ENCODE results near the gene CNGA2.
"Not testable (repeated sequence)": the region's sequence is repeated elsewhere in the genome, so short reads cannot be mapped to it uniquely, and the experiment has no call there.

CNGA2 gene

GRCh38 chrX:151734446-151734845 lies at the start of gene CNGA2:
Gene CNGA2 (plus strand): TSS chrX:151734746. CDS start chrX:151738484, 3,738 bp downstream.
- DNase-seq: no peak

DNA sequence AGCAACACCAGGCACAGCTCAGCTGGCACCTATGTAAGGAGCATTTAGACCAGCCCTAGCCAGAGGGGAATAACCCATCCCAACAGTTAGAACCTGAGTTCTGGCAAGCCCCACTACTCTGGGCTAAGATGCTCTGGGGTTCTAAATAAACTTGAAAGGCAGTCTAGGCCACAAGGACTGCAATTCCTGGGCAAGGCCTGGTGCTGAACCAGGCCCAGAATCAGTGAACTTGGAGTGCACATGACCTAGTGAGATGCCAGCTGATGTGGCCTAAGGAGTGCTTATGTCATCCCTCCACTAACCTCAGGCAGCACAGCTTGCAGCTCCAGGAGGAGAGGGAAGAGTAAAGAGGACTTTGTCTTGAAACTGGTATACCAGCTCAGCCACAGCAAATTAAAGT lies 46.9 kb upstream of the CNGA2 start:
- DNase-seq: no peak

DNA sequence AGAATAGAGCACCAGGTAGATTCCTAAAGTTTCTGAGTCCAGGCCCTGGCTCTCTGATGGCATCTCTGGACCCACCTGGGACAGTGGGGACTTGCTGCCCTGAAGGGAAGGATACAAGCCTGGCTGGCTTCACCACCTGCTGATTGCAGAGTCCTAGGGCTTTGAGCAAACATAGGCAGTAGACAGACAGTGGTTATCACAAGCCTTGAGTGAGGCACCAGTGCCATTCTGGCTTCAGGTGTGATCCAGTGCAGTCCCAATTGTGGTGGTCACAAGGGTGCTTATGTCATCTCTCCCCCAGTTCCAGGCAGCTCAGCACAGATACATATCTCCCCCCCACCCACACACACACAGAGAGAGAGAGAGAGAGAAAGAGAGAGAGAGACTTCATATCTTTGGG lies 45.9 kb upstream of the CNGA2 start:
- DNase-seq: no peak

- DNase-seq: no peak
These were observed 41.7 kb upstream of the CNGA2 start for GRCh38 chrX:151692825-151693224.

DNA sequence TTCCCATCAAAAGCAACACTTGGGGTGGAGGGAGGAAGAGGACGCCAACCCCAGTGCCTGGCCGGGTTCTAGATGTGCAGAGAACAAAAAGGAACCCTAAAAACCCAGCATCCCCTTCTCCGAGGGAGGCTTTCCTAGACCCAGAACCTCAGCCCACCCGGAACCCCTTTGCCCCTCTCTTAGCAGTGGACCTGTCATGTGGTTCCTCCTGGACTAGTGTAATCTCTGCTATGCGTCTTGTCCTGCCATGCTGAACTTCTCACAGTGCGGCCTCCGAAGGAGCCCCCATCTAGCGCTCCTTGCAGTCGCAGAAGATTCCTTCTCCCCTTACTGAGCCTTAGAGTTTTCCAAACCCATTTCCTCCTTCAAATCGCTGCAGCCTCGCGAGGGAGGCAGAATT lies 40.4 kb upstream of the CNGA2 start:
- DNase-seq: no peak

- no peak for DNase-seq
These were observed 39.6 kb upstream of the CNGA2 start, which contains the start of gene PRRG3 for GRCh38 chrX:151694661-151695582. Gene PRRG3 (plus strand): TSS chrX:151695458. CDS start chrX:151698815, 3,357 bp downstream.

DNA sequence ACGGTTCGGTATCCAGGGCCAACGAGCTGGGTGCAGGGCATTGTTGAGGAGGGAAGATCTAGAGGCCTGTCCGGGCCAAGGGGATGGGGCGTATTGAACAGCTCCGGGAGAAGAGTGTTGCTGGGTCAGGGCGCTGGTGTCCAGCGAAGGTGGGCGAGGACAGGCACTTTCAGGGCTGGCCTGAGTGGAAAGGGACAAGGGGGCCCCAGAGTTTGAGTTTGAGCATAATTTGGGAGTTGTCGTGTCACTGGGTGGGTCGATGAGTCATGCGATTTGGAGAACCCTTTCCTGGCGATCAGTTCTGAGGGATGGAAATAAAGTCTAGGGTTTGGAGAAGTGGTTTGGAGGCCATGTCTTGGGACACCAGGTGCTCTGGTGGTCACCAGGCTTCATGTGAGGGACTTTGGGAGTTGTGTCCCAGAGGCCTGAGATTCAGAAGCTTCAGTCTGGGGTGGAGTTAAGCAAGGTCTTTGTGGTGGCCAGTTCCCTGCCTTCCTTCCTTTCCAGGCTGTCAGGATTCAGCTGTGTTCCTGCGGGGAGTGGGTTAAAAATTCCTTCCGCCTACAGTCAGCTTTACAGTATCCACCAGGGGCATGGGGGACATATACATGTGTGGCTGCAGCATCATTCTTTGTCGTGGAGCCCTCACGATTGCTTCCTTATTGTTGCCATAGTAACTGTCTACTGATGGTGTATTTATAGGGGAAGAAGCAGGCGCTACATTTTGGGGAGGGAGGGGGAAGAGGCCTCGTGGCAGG lies 38.8 kb upstream of the CNGA2 start:
- no peak for DNase-seq

- DNase-seq: not testable (repeated sequence)
These were observed 37.5 kb upstream of the CNGA2 start for GRCh38 chrX:151697082-151697481.

- DNase-seq: no peak
These were observed 37.0 kb upstream of the CNGA2 start for GRCh38 chrX:151697522-151697921.

GRCh38 chrX:151698485-151698884 lies 36.1 kb upstream of the CNGA2 start:
- DNase-seq: no peak

- no peak for DNase-seq
These were observed 34.8 kb upstream of the CNGA2 start for GRCh38 chrX:151699746-151700145.

DNA sequence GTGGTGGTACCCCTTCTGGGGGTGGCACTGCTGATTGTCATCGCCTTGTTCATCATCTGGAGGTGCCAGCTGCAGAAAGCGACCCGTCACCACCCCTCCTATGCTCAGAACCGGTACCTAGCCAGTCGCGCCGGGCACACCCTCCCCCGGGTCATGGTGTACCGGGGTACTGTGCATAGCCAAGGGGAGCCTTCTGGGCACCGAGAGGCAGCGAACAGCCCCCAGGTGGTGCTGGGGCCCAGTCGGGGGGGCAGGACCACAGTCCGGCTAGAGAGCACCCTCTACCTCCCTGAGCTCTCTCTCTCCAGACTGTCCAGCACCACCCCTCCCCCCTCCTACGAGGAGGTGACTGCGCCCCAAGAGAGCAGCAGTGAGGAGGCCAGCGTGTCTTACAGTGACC lies 34.0 kb upstream of the CNGA2 start:
- no peak for DNase-seq

DNA sequence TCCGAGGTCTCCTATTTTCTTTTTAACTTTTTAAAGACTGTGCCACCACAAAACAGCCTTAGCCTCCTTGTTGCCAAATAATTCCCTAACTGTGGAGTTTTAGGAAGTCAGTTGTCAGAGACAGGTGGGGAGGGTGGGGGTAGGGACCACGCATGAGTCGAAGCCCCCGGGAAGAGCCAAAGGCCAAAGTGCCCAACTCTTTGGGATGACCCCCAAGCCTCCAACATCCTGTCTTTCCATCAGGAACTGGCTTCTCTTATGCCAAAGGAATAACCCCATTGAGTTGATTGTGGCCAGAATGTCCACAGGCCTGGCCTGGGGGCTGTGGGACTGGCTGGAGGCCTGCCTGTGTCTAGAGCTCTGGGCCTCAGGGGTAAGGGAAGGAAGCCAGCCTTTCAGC lies 33.5 kb upstream of the CNGA2 start:
- DNase-seq: no peak

DNA sequence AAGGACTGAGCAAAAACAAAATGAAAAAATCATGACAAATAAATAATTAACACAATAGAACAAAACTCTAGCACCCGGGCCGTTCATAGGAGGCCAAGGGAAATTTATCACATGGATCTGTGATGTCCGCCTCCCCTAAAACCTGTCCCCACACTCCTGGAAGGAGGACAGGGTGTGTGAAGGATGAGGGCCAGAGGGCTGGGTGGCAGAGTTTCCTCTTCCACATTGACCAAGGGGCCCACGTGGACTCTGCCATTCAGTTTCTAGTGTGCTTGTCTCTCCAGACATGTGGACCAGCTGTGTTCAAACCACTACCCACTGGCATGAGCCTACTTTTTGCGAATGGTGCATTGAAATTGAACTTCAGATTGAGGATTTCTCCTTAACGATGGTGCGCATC lies 33.0 kb upstream of the CNGA2 start:
- no peak for DNase-seq

DNA sequence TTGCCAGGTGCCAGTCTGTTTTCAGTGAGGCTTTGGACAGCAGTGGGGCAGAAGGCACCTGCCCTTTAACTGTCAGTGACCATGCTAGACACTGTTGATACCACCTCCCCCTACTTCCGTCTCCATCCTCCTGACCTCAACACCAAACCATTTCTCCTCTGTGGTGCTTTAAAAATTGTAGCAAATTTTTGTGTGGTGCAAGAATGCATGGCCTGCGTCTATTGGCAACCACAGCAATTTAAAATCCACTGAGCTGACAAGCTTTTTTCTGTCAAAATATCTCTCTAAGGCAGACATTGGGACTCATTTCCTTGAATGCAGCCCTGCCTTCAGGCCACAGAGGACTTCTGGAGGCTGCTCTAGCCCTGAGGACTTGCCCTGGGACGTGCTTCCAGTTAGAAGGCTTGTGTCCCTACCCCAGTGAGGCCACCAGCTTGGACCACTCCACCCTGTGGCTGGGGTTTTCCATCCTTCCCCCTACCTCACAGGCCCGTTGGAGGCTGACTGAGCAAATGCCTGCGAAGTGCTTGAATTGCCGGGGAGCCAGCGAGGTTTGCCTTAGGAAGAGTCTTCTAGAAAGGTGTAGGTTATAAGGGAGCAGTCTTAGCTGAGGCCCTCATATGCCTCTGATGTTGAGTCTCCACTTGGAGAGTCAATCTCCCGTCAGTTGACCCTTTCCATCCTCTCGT lies 32.4 kb upstream of the CNGA2 start:
- no peak for DNase-seq

GRCh38 chrX:151702741-151703340 lies 31.7 kb upstream of the CNGA2 start:
- no peak for DNase-seq

- DNase-seq: no peak
These were observed 31.1 kb upstream of the CNGA2 start for GRCh38 chrX:151703487-151703886.

DNA sequence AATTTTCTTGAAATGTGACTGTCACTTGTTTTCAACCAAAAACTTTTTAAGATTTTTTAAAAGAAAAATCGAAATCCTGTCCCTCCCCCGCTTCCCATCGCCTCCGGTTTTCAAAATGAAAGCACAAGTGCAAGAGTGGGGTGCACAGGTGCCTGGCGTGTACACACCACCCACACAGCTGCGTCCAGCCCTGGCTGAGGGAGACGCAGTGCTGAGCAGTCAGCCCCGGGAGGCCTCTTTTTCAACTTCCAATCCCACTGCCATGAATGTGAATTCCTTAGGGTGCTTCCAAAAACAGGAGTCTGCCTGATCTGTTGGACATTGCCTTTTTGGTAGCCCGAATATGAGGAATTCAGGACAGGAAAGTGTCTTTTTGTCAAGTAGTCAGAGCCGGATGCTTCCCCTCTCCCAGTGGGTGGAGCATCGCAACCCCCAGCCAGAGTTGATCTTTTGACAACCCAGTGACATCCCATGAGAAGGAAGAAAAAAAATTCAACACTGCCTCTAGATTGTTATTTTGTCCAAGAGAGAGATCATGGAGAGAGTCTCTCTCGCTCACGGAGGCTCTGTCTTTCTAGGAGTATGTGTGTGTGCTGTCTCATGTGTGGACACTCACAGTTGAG lies 30.4 kb upstream of the CNGA2 start:
- no peak for DNase-seq

DNA sequence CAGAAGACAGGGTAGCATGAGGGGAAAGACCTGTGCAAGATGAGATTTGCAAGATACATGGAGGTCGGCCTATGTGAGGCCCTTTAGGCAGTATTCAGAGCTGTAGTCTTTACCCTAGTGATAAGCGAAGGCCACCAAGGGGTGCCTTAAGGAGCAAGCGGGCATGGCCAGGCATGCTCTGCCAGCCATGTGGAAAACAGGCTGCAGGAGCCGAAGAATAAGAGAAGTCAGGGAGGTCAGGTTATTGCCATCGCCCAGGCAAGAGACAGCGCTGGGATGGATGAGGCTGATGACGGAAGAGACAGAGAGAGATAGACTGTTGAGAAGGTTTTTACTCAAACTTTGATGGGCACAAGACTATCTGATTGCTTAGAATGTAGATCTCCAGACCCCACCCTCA lies 25.7 kb upstream of the CNGA2 start:
- DNase-seq: no peak

DNA sequence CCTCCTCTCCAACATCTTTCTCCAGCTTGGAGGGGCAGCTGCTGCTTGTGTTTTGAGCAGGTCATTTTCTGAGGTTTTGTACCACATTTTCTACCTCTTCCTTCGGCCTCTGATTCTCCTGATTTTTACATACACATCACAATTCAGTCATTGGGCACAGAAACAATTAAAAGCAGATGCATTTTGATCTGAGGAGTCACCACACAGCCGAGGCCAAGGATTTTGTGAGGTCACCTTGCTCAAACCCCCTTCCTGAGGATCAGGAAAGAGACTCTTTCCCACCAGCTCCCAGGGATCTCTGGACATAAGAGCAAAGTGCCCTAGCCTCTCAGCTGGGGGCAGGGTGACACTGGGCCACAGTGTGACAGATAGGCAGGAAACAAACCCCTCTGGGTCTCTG lies 24.1 kb upstream of the CNGA2 start:
- DNase-seq: no peak

DNA sequence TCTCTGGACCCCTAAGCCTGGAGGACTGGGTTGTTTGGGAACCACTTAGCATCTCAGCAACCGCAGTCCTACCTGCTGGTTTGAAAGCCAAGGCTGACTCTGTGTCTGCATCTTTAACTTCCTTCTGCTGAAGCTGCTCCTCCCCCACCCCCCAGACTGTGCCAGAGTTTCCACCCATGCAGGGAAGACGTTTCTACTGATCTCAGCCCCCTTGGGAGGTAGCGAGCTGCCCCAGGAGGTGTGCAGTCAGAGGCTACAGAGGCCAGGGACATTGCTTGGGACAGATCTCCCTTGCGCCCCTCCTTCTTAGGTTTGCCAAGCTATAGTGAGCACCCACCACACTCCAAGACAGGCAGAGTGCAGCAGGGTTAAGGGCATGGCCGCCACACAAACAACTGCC lies 23.4 kb upstream of the CNGA2 start:
- no peak for DNase-seq

DNA sequence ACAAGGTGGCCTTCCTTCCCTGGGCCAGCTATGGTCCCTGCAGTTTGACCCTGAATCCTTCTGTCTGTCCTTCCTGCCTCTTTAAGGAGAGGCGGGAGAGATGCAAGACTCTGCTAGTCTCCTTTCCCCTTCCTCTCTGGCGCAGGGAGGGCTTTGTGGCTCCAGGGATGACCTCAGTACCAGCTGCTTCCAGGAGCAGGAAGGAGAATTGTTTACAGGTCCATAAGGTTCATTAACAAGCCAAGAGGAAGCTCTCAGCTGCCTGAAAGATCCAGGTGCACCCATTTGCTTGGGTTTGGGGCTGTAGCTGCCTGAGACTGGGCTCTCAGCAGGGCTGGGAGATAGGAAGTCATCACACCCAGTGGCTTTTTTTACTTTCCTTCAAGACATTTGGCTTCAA lies 22.8 kb upstream of the CNGA2 start:
- DNase-seq: no peak

GRCh38 chrX:151712253-151712652 lies 22.3 kb upstream of the CNGA2 start:
- DNase-seq: no peak
